HCT116 (cell line): ENCODE data around the gene NOXRED1. TPM values are rescaled to one million over a fixed set of nuclear protein-coding genes. Genes with fewer than 3 reads are reported as not detected.

Experiments
- ATAC-seq: fragments of 200-7000 bp; cut with Tn5 transposase; 2 replicates; pipeline ENCODE4 v1.9.1; 2020; ENCODE audit warnings: mild to moderate bottlenecking, moderate library complexity
- BruUV-seq: library from RNA; stranded (reverse); fragments of 400-500 nt; replicated peaks from 2 replicates; lab custom pipeline; 2021; lab: Mats Ljungman, UMichigan
- CTCF ChIA-PET: fragments of 300-600 bp; sonication (Branson Sonifier 250); formaldehyde crosslinking; loops from one replicate; lab custom pipeline; 2021; ENCODE audit warnings: antibody characterized with exemption; lab: Charles Lee
- POLR2A ChIA-PET: fragments of 300-600, 350-600 bp; sonication (Branson Sonifier 250); formaldehyde crosslinking; loops from one replicate; lab custom pipeline; 2021; ENCODE audit warnings: antibody characterized with exemption; lab: Charles Lee
- RAD21 ChIA-PET, 2 experiments: fragments of 300-600 bp; sonication (Branson Sonifier 250); formaldehyde crosslinking; loops; one replicate each; lab custom pipeline; 2023; ENCODE audit warnings: low total read pairs in 2 of 2; ENCODE audit not compliant: uncharacterized antibody in 2 of 2, unreplicated experiment in 2 of 2, low non-redundant PET in 1 of 2; lab: Charles Lee
- DNase-seq: peaks from one replicate; pipeline ENCODE4 v3.0.0-alpha.2; 2010; ENCODE audit warnings: low read depth, low spot score
- H2AFZ ChIP-seq: fragments of 200-600 bp; shearing (Covaris generic), sonication (generic); 2 replicates; pipeline ENCODE4 v1.6.1; 2017; ENCODE audit warnings: low read depth, mixed run types, mixed read lengths, antibody characterized with exemption, low read length; ENCODE audit not compliant: poor library complexity, severe bottlenecking
- H3K27ac ChIP-seq: 2 replicates; pipeline ENCODE4 v1.5.1; 2012; ENCODE audit warnings: low read depth, low read length
- H3K27me3 ChIP-seq: fragments of 200-600 bp; sonication (generic); 2 replicates; pipeline ENCODE4 v1.6.1; 2016; ENCODE audit warnings: mixed run types, low read length, mixed read lengths; ENCODE audit not compliant: insufficient read depth
- H3K36me3 ChIP-seq, 2 experiments: fragments of 200-500 bp in 1 of 2; fragments of 200-600 bp in 1 of 2; sonication (Bioruptor generic) in 1 of 2; sonication (generic) in 1 of 2; 2 replicates each; pipeline versions ENCODE4 v1.5.1 to v1.6.1; 2014 to 2016; ENCODE audit warnings: low read length in 2 of 2, inconsistent platforms in 1 of 2, mixed read lengths in 1 of 2, mixed run types in 1 of 2; ENCODE audit not compliant: insufficient read depth in 2 of 2, control insufficient read depth in 1 of 2
- H3K4me1 ChIP-seq, 2 experiments: fragments of 200-600 bp in 1 of 2; sonication (generic) in 1 of 2; 2 replicates each; pipeline versions ENCODE4 v1.5.1 to v1.6.1; 2012 to 2017; ENCODE audit warnings: low read length in 2 of 2, inconsistent platforms in 1 of 2, mild to moderate bottlenecking in 1 of 2, mixed read lengths in 1 of 2, mixed run types in 1 of 2, moderate library complexity in 1 of 2; ENCODE audit not compliant: insufficient read depth in 2 of 2, control insufficient read depth in 1 of 2
- H3K4me2 ChIP-seq: fragments of 200-600 bp; sonication (generic); 2 replicates; pipeline ENCODE4 v1.6.1; 2017; ENCODE audit warnings: mixed run types, low read length, mixed read lengths
- H3K4me3 ChIP-seq, 2 experiments: fragments of 200-600 bp in 1 of 2; sonication (generic) in 1 of 2; replicated peaks in 1 of 2; 2 replicates each; pipeline ENCODE4 v1.5.1; 2011 to 2016; ENCODE audit warnings: low read length in 2 of 2, control low read depth in 1 of 2, low read depth in 1 of 2, mild to moderate bottlenecking in 1 of 2, mixed read lengths in 1 of 2, mixed run types in 1 of 2
- H3K79me2 ChIP-seq: fragments of 200-600 bp; sonication (generic); 2 replicates; pipeline ENCODE4 v1.6.1; 2017; ENCODE audit warnings: mild to moderate bottlenecking, mixed run types, low read length, moderate library complexity, mixed read lengths; ENCODE audit not compliant: insufficient read depth
- H3K9ac ChIP-seq: fragments of 200-600 bp; sonication (generic); 2 replicates; pipeline ENCODE4 v1.6.1; 2016; ENCODE audit warnings: low read length, mixed read lengths
- H3K9me2 ChIP-seq: fragments of 200-600 bp; sonication (generic), shearing (Covaris generic); 2 replicates; pipeline ENCODE4 v1.6.1; 2017; ENCODE audit warnings: mixed run types, mild to moderate bottlenecking, moderate library complexity; ENCODE audit not compliant: insufficient read depth
- H3K9me3 ChIP-seq, 2 experiments: fragments of 200-500 bp in 1 of 2; fragments of 200-600 bp in 1 of 2; sonication (Bioruptor generic) in 1 of 2; sonication (generic) in 1 of 2; 2 replicates each; pipeline ENCODE4 v1.6.1; 2014 to 2017; ENCODE audit warnings: low read length in 2 of 2, mixed read lengths in 2 of 2, inconsistent platforms in 1 of 2, low read depth in 1 of 2, mild to moderate bottlenecking in 1 of 2, mixed run types in 1 of 2, moderate library complexity in 1 of 2; ENCODE audit not compliant: control insufficient read depth in 1 of 2, insufficient read depth in 1 of 2
- H4K20me1 ChIP-seq: fragments of 200-600 bp; sonication (generic), shearing (Covaris generic); 2 replicates; pipeline ENCODE4 v1.6.1; 2017; ENCODE audit warnings: mixed run types, mild to moderate bottlenecking, moderate library complexity; ENCODE audit not compliant: insufficient read depth
- CBX3 ChIP-seq: IDR thresholded peaks from 2 replicates; pipeline ENCODE4 v1.6.1; 2012; ENCODE audit warnings: low read depth
- CEBPB ChIP-seq: IDR thresholded peaks from 2 replicates; pipeline ENCODE4 v1.6.1; 2012; ENCODE audit warnings: low read depth
- CTCF ChIP-seq, 3 experiments: fragments of 200-600 bp in 1 of 3; sonication (generic) in 1 of 3; IDR thresholded peaks in 2 of 3; conservative IDR thresholded peaks in 1 of 3; 2 replicates each; pipeline ENCODE4 v1.5.1; 2012 to 2017; ENCODE audit warnings: low read depth in 2 of 3, low read length in 2 of 3, antibody characterized with exemption in 1 of 3, borderline replicate concordance in 1 of 3, control low read depth in 1 of 3, mild to moderate bottlenecking in 1 of 3, mixed read lengths in 1 of 3, mixed run types in 1 of 3, moderate library complexity in 1 of 3; ENCODE audit not compliant: insufficient read depth in 1 of 3
- EGR1 ChIP-seq: IDR thresholded peaks from 2 replicates; pipeline ENCODE4 v1.6.1; 2012; ENCODE audit warnings: low read depth
- ELF1 ChIP-seq: IDR thresholded peaks from 2 replicates; pipeline ENCODE4 v1.6.1; 2012; ENCODE audit warnings: low read depth, borderline replicate concordance
- FOSL1 ChIP-seq: IDR thresholded peaks from 2 replicates; pipeline ENCODE4 v1.6.1; 2012; ENCODE audit warnings: low read depth
- JUND ChIP-seq: IDR thresholded peaks from 2 replicates; pipeline ENCODE4 v1.6.1; 2012
- POLR2A ChIP-seq: IDR thresholded peaks from 2 replicates; pipeline ENCODE4 v1.7.0; 2011; ENCODE audit warnings: borderline replicate concordance; ENCODE audit not compliant: insufficient read depth, insufficient read length; ENCODE audit errors: extremely low read depth
- RAD21 ChIP-seq: IDR thresholded peaks from 2 replicates; pipeline ENCODE4 v1.6.1; 2012; ENCODE audit warnings: low read depth, mild to moderate bottlenecking
- SP1 ChIP-seq: IDR thresholded peaks from 2 replicates; pipeline ENCODE4 v1.6.1; 2012; ENCODE audit warnings: low read depth
- SRF ChIP-seq: IDR thresholded peaks from 2 replicates; pipeline ENCODE4 v1.6.1; 2012; ENCODE audit warnings: low read depth
- TCF7L2 ChIP-seq: IDR thresholded peaks from 2 replicates; pipeline ENCODE4 v1.7.0; 2011; ENCODE audit warnings: borderline replicate concordance, inconsistent platforms; ENCODE audit not compliant: insufficient read depth, insufficient read length; ENCODE audit errors: extremely low read depth
- YY1 ChIP-seq: IDR thresholded peaks from 2 replicates; pipeline ENCODE4 v1.6.1; 2011; ENCODE audit warnings: low read length, low read depth, moderate library complexity, mild to moderate bottlenecking; ENCODE audit not compliant: insufficient replicate concordance; ENCODE audit errors: extremely low read depth
- ZFX ChIP-seq: fragments of 450-650 bp; IDR thresholded peaks from 2 replicates; pipeline ENCODE4 v1.6.1; 2017
- ZNF274 ChIP-seq: fragments of 200-500 bp; sonication (Bioruptor generic); IDR thresholded peaks from 2 replicates; pipeline ENCODE4 v1.6.1; 2014; ENCODE audit warnings: mild to moderate bottlenecking, low read depth, low read length, inconsistent platforms
- intact Hi-C: fragments of 100-400 bp; cut with micrococcal nuclease; formaldehyde crosslinking; loops from 2 replicates; pipeline ENCODE4 v1.10.0; 2022
- total RNA-seq: library from RNA; stranded (reverse); gene quantifications from one replicate; pipeline ENCODE4 v1.2.1, GENCODE V29; 2021; ENCODE audit not compliant: unreplicated experiment
- TF ChIP-seq, protein P1 (sequence below): IDR thresholded peaks from 2 replicates; pipeline ENCODE4 v1.6.1; 2012
- TF ChIP-seq, protein P2 (sequence below): IDR thresholded peaks from 2 replicates; pipeline ENCODE4 v1.6.1; 2012
- TF ChIP-seq, protein P3 (sequence below): IDR thresholded peaks from 2 replicates; pipeline ENCODE4 v1.6.1; 2012; ENCODE audit warnings: low read depth
- TF ChIP-seq, protein P4 (sequence below): IDR thresholded peaks from 2 replicates; pipeline ENCODE4 v1.6.1; 2011; ENCODE audit warnings: mild to moderate bottlenecking, low read length, moderate library complexity; ENCODE audit not compliant: insufficient replicate concordance; ENCODE audit errors: extremely low read depth

NOXRED1 gene
- total RNA-seq, 1 experiment from 2014 or later = 0.66 TPM

GRCh38 chr14:77355811-77356210 lies 67.5 kb downstream of the NOXRED1 start:
- H4K20me1 ChIP-seq = no peaks in the 10 kb centered on the region; the same call in 1 of the 2 replicates
- ChIA-PET POLR2A (no interaction called here), RAD21 (no interaction called here), CTCF (no interaction called here)
- H3K27ac ChIP-seq = no peak overlapping the region
- no peaks in the 10 kb centered on the region for H3K36me3 ChIP-seq
- intact Hi-C loops = no loop called here
- no peaks in the 10 kb centered on the region for H3K4me1 ChIP-seq
- H3K27me3 ChIP-seq = no peaks in the 10 kb centered on the region
- TF ChIP-seq CBX3 = no peak
- no peak for TF ChIP-seq JUND
- TF ChIP-seq, protein P1, sequence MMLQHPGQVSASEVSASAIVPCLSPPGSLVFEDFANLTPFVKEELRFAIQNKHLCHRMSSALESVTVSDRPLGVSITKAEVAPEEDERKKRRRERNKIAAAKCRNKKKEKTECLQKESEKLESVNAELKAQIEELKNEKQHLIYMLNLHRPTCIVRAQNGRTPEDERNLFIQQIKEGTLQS = no peak
- no peak for TF ChIP-seq CEBPB
- TF ChIP-seq SP1 = no peak
- TF ChIP-seq ZFX = no peak
- TF ChIP-seq ELF1 = no peak
- TF ChIP-seq, protein P2, sequence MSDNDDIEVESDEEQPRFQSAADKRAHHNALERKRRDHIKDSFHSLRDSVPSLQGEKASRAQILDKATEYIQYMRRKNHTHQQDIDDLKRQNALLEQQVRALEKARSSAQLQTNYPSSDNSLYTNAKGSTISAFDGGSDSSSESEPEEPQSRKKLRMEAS = no peak
- TF ChIP-seq TCF7L2 = no peak
- no peak for TF ChIP-seq FOSL1
- no peak for TF ChIP-seq CTCF (IDR thresholded peaks at IDR 0.05 in 2 of 3, conservative IDR thresholded peaks at IDR 0.05 in 1 of 3; ENCODE audit: borderline replicate concordance in 1 of 3, insufficient read depth in 1 of 3, low read depth in 2 of 3, low read length in 2 of 3)
- TF ChIP-seq ZNF274 = no peak
- TF ChIP-seq RAD21 = no peak
- TF ChIP-seq, protein P3, sequence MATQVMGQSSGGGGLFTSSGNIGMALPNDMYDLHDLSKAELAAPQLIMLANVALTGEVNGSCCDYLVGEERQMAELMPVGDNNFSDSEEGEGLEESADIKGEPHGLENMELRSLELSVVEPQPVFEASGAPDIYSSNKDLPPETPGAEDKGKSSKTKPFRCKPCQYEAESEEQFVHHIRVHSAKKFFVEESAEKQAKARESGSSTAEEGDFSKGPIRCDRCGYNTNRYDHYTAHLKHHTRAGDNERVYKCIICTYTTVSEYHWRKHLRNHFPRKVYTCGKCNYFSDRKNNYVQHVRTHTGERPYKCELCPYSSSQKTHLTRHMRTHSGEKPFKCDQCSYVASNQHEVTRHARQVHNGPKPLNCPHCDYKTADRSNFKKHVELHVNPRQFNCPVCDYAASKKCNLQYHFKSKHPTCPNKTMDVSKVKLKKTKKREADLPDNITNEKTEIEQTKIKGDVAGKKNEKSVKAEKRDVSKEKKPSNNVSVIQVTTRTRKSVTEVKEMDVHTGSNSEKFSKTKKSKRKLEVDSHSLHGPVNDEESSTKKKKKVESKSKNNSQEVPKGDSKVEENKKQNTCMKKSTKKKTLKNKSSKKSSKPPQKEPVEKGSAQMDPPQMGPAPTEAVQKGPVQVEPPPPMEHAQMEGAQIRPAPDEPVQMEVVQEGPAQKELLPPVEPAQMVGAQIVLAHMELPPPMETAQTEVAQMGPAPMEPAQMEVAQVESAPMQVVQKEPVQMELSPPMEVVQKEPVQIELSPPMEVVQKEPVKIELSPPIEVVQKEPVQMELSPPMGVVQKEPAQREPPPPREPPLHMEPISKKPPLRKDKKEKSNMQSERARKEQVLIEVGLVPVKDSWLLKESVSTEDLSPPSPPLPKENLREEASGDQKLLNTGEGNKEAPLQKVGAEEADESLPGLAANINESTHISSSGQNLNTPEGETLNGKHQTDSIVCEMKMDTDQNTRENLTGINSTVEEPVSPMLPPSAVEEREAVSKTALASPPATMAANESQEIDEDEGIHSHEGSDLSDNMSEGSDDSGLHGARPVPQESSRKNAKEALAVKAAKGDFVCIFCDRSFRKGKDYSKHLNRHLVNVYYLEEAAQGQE = no peak
- no peak for TF ChIP-seq SRF
- no peak for TF ChIP-seq YY1
- no peak for TF ChIP-seq POLR2A
- TF ChIP-seq, protein P4, sequence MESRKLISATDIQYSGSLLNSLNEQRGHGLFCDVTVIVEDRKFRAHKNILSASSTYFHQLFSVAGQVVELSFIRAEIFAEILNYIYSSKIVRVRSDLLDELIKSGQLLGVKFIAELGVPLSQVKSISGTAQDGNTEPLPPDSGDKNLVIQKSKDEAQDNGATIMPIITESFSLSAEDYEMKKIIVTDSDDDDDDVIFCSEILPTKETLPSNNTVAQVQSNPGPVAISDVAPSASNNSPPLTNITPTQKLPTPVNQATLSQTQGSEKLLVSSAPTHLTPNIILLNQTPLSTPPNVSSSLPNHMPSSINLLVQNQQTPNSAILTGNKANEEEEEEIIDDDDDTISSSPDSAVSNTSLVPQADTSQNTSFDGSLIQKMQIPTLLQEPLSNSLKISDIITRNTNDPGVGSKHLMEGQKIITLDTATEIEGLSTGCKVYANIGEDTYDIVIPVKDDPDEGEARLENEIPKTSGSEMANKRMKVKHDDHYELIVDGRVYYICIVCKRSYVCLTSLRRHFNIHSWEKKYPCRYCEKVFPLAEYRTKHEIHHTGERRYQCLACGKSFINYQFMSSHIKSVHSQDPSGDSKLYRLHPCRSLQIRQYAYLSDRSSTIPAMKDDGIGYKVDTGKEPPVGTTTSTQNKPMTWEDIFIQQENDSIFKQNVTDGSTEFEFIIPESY = no peak
- TF ChIP-seq EGR1 = no peak
- H3K4me3 ChIP-seq = no peak overlapping the region
- H3K9me2 ChIP-seq = no peaks in the 10 kb centered on the region
- no peak for DNase-seq
- H3K4me2 ChIP-seq = no peak overlapping the region
- ATAC-seq = no peak
- H3K79me2 ChIP-seq = no peaks in the 10 kb centered on the region
- BruUV-seq = no TSS peak
- no peak overlapping the region for H2AFZ ChIP-seq
- no peak overlapping the region for H3K9ac ChIP-seq
- H3K9me3 ChIP-seq = no peaks in the 10 kb centered on the region
